Prostate gland (tissue), 2 donors: ENCODE results near the gene XCR1. TPM values are rescaled to one million over a fixed set of nuclear protein-coding genes. Genes with fewer than 3 reads are reported as not detected.

ENCODE experiments used
- DNase-seq: peaks from one replicate; pipeline ENCODE4 v3.0.0-alpha.2; 2019; ENCODE audit warnings: low spot score
- H3K27ac ChIP-seq, 2 donors: fragments of 200-600 bp; sonication (generic); 2 replicates each; pipeline ENCODE4 v1.5.1; 2017 to 2019
- H3K27me3 ChIP-seq: fragments of 200-600 bp; sonication (generic); replicated peaks from 2 replicates; pipeline ENCODE4 v1.5.1; 2019; ENCODE audit not compliant: insufficient read depth
- H3K36me3 ChIP-seq, 2 donors: fragments of 200-600 bp; sonication (generic); 1 replicate in 1 of 2; 2 replicates in 1 of 2; pipeline versions ENCODE4 v1.5.1 to v1.8.1; 2017 to 2019
- H3K4me1 ChIP-seq: fragments of 200-600 bp; sonication (generic); replicated peaks from 2 replicates; pipeline ENCODE4 v1.5.1; 2019
- H3K4me3 ChIP-seq, 2 donors: fragments of 200-600 bp; sonication (generic); 2 replicates each; pipeline ENCODE4 v1.5.1; 2017 to 2019
- H3K9me3 ChIP-seq: fragments of 200-600 bp; sonication (generic); 2 replicates; pipeline ENCODE4 v1.5.1; 2017
- CTCF ChIP-seq, 4 experiments: fragments of 200-600 bp in 2 of 4; fragments of 450-650 bp in 2 of 4; sonication (generic) in 2 of 4; IDR thresholded peaks; 1 replicate in 3 of 4; 2 replicates in 1 of 4; pipeline ENCODE4 v1.5.1; 2016 to 2019; ENCODE audit warnings: antibody characterized with exemption in 4 of 4, mild to moderate bottlenecking in 2 of 4, moderate library complexity in 2 of 4
- POLR2A ChIP-seq: fragments of 450-650 bp; IDR thresholded peaks from one replicate; pipeline ENCODE4 v1.6.1; 2016; ENCODE audit warnings: antibody characterized with exemption, mild to moderate bottlenecking
- POLR2AphosphoS5 ChIP-seq: sonication (generic); formaldehyde crosslinking; IDR thresholded peaks from one replicate; pipeline ENCODE4 v1.6.1; 2017; ENCODE audit warnings: antibody characterized with exemption
- WGBS: methylation state at CpG from one replicate; pipeline ENCODE4 v1.1.5; 2018; 5-methylcytosine and 5-hydroxymethylcytosine counted together
- intact Hi-C: fragments of 100-400 bp; cut with DNase I; formaldehyde crosslinking; loops from one replicate; pipeline ENCODE4 v1.14.2; 2022
- total RNA-seq, 2 donors: library from RNA; depleted of rRNA; stranded (reverse); fragments of >200 nt; gene quantifications; one replicate each; pipeline ENCODE4 v1.1.0, GENCODE V29; 2016

The XCR1 gene
- total RNA-seq, 2 donors from 2014 or later = not detected

- Histone ChIP-seq H3K4me1 (peaks cover 23% of the 10 kb centered on the region), H3K9me3 (no peaks in the 10 kb centered on the region), H3K36me3 (peaks cover 0 to 2% of the 10 kb centered on the region in 2 donors), H3K27me3 (no peaks in the 10 kb centered on the region), H3K4me3 (no peak overlapping the region), H3K27ac (no peak overlapping the region)
- intact Hi-C loops = no loop called here
- 61% methylated on average over 2 of the region's 2 CpGs for WGBS
- no peak for TF ChIP-seq POLR2A
- TF ChIP-seq POLR2AphosphoS5 = no peak
- no peak for TF ChIP-seq CTCF (IDR thresholded peaks at IDR 0.05)
- no peak for DNase-seq
Measured at GRCh38 chr3:45981346-45982074, 45.8 kb downstream of the XCR1 start.

GRCh38 chr3:45980819-45981218 lies 46.5 kb downstream of the XCR1 start:
- Histone ChIP-seq H3K4me3 (no peak overlapping the region), H3K4me1 (peaks cover 16% of the 10 kb centered on the region), H3K27ac (no peak overlapping the region), H3K36me3 (peaks cover 0 to 2% of the 10 kb centered on the region in 2 donors), H3K9me3 (no peaks in the 10 kb centered on the region), H3K27me3 (no peaks in the 10 kb centered on the region)
- DNase-seq = no peak
- WGBS = 98% methylated on average over 2 of the region's 2 CpGs
- TF ChIP-seq CTCF (IDR thresholded peaks at IDR 0.05) (no peak), POLR2A (no peak), POLR2AphosphoS5 (no peak)
- intact Hi-C loops = no loop called here

GRCh38 chr3:45980229-45980813 lies 47.0 kb downstream of the XCR1 start:
- Histone ChIP-seq H3K9me3 (no peaks in the 10 kb centered on the region), H3K4me1 (peaks cover 11% of the 10 kb centered on the region), H3K27me3 (no peaks in the 10 kb centered on the region), H3K27ac (no peak overlapping the region), H3K36me3 (peaks cover 2% of the 10 kb centered on the region in 2 donors), H3K4me3 (no peak overlapping the region)
- 87% methylated on average over 7 of the region's 7 CpGs for WGBS
- TF ChIP-seq CTCF (IDR thresholded peaks at IDR 0.05) = no peak
- intact Hi-C loops = no loop called here
- DNase-seq = no peak

- no peak overlapping the region for H3K27ac ChIP-seq
- peaks cover 5% of the 10 kb centered on the region for H3K4me1 ChIP-seq
- H3K27me3 ChIP-seq = no peaks in the 10 kb centered on the region
- peaks cover 2 to 9% of the 10 kb centered on the region in 2 donors for H3K36me3 ChIP-seq
- DNase-seq = no peak
- intact Hi-C loops = no loop called here
- no peak overlapping the region for H3K4me3 ChIP-seq
- 74% methylated on average over 4 of the region's 4 CpGs for WGBS
- H3K9me3 ChIP-seq = no peaks in the 10 kb centered on the region
- TF ChIP-seq POLR2A (no peak), POLR2AphosphoS5 (no peak), CTCF (IDR thresholded peaks at IDR 0.05) (no peak)
Measured at GRCh38 chr3:45979378-45979777, 47.9 kb downstream of the XCR1 start.
